Measurements from ENCODE around the gene ZBTB3. TPM values are rescaled to one million over a fixed set of nuclear protein-coding genes. Genes with fewer than 3 reads are reported as not detected.

ZBTB3 gene
- total and polyA plus RNA-seq, 9 of the 15 experiments (the other 6 are each of a cell fraction or from before 2014, with no cell fraction given), result 1.9 to 10.0 (median 4.9) TPM

- TF ChIP-seq ETS1 (conservative IDR thresholded peaks at IDR 0.05; ENCODE audit: control insufficient read depth, low read depth, low read length), result peak; percentile 31; the same call in 1 of the 2 replicates
- TF ChIP-seq ZNF134 (CRISPR knock-in tag; conservative IDR thresholded peaks at IDR 0.05), result no peak
- TF ChIP-seq YBX1 (IDR thresholded peaks at IDR 0.05), result no peak
- no peak for TF ChIP-seq ZNF77 (CRISPR knock-in tag; IDR thresholded peaks at IDR 0.05)
- TF ChIP-seq ZNF586 (CRISPR knock-in tag; conservative IDR thresholded peaks at IDR 0.05), result no peak
- TF ChIP-seq BCL6 (CRISPR knock-in tag; IDR thresholded peaks at IDR 0.05), result no peak
- TF ChIP-seq NFIX (CRISPR knock-in tag; IDR thresholded peaks at IDR 0.05; ENCODE audit: low read depth), result no peak
- TF ChIP-seq, protein P1, sequence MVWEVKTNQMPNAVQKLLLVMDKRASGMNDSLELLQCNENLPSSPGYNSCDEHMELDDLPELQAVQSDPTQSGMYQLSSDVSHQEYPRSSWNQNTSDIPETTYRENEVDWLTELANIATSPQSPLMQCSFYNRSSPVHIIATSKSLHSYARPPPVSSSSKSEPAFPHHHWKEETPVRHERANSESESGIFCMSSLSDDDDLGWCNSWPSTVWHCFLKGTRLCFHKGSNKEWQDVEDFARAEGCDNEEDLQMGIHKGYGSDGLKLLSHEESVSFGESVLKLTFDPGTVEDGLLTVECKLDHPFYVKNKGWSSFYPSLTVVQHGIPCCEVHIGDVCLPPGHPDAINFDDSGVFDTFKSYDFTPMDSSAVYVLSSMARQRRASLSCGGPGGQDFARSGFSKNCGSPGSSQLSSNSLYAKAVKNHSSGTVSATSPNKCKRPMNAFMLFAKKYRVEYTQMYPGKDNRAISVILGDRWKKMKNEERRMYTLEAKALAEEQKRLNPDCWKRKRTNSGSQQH (CRISPR knock-in tag; IDR thresholded peaks at IDR 0.05), result no peak
- 0 out of 2 replicates have a peak, but pooled peaks have one; percentile 16 for TF ChIP-seq ATF4 (CRISPR knock-in tag; IDR thresholded peaks at IDR 0.05)
- TF ChIP-seq ZNF584 (CRISPR knock-in tag; IDR thresholded peaks at IDR 0.05; ENCODE audit: low read depth), result 0 out of 2 replicates have a peak, but pooled peaks have one; percentile 41
- no peak for TF ChIP-seq ZNF12 (CRISPR knock-in tag; IDR thresholded peaks at IDR 0.05)
- no peak for TF ChIP-seq MTA2 (IDR thresholded peaks at IDR 0.05; ENCODE audit: low read depth)
- TF ChIP-seq, protein P2, sequence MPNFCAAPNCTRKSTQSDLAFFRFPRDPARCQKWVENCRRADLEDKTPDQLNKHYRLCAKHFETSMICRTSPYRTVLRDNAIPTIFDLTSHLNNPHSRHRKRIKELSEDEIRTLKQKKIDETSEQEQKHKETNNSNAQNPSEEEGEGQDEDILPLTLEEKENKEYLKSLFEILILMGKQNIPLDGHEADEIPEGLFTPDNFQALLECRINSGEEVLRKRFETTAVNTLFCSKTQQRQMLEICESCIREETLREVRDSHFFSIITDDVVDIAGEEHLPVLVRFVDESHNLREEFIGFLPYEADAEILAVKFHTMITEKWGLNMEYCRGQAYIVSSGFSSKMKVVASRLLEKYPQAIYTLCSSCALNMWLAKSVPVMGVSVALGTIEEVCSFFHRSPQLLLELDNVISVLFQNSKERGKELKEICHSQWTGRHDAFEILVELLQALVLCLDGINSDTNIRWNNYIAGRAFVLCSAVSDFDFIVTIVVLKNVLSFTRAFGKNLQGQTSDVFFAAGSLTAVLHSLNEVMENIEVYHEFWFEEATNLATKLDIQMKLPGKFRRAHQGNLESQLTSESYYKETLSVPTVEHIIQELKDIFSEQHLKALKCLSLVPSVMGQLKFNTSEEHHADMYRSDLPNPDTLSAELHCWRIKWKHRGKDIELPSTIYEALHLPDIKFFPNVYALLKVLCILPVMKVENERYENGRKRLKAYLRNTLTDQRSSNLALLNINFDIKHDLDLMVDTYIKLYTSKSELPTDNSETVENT (CRISPR knock-in tag; IDR thresholded peaks at IDR 0.05), result peak; percentile 61
- no peak for TF ChIP-seq MIER1 (IDR thresholded peaks at IDR 0.05; ENCODE audit: low read depth)
- TF ChIP-seq HLTF (IDR thresholded peaks at IDR 0.05), result no peak
- TF ChIP-seq NR4A1 (CRISPR knock-in tag; IDR thresholded peaks at IDR 0.05), result peak; percentile 84; the same call in 1 of the 2 replicates
- TF ChIP-seq NR4A1 (tag; IDR thresholded peaks at IDR 0.05), result peak; percentile 62; the same call in 1 of the 2 replicates
- TF ChIP-seq NR3C1 (CRISPR knock-in tag; IDR thresholded peaks at IDR 0.05), result 0 out of 2 replicates have a peak, but pooled peaks have one; percentile 81
- TF ChIP-seq BCLAF1 (IDR thresholded peaks at IDR 0.05; ENCODE audit: borderline replicate concordance in 1 of 2, control insufficient read depth in 1 of 2, low read depth in 2 of 2, low read length in 1 of 2), result 0 out of 4 replicates have a peak, but pooled peaks of 1 of the 2 experiments have one; percentile 57
Measured at GRCh38 chr11:62727165-62727871, 26.6 kb downstream of the ZBTB3 start, which contains the start of gene HNRNPUL2 (continued).

All from K562 (cell line).